HL-60 (cell line): ENCODE measurements around the gene KRTAP10-7.

ENCODE experiments used
- DNase-seq, 2 experiments: peaks; one replicate each; pipeline ENCODE4 v3.0.0-alpha.2; 2010 to 2020; ENCODE audit warnings: low read depth in 1 of 2, low spot score in 1 of 2
- H3K27ac ChIP-seq: fragments of 250-450 bp; sonication (Bioruptor Pico); replicated peaks from 2 replicates; pipeline ENCODE4 v1.5.1; 2020; ENCODE audit warnings: mild to moderate bottlenecking, moderate library complexity
- H3K27me3 ChIP-seq: fragments of 250-450 bp; sonication (Bioruptor Pico); 2 replicates; pipeline ENCODE4 v1.5.1; 2021; ENCODE audit warnings: mild to moderate bottlenecking, moderate library complexity; ENCODE audit not compliant: insufficient read depth, poor library complexity, severe bottlenecking
- H3K4me3 ChIP-seq: replicated peaks from 2 replicates; pipeline ENCODE4 v1.5.1; 2011; ENCODE audit warnings: mild to moderate bottlenecking, control low read depth, low read length; ENCODE audit not compliant: insufficient read depth
- GABPA ChIP-seq: IDR thresholded peaks from 2 replicates; pipeline ENCODE4 v1.6.1; 2012; ENCODE audit warnings: low read depth
- POLR2AphosphoS5 ChIP-seq: IDR thresholded peaks from 2 replicates; pipeline ENCODE4 v1.6.1; 2012; ENCODE audit warnings: low read depth
- SPI1 ChIP-seq: IDR thresholded peaks from 2 replicates; pipeline ENCODE4 v1.6.1; 2012; ENCODE audit warnings: low read depth, mild to moderate bottlenecking, borderline replicate concordance
- TF ChIP-seq, protein P1 (sequence below): IDR thresholded peaks from one replicate; pipeline ENCODE4 v1.5.1; 2011; ENCODE audit warnings: low read length, control low read depth, inconsistent platforms; ENCODE audit not compliant: insufficient read depth
- TF ChIP-seq, protein P2 (sequence below): IDR thresholded peaks from 2 replicates; pipeline ENCODE4 v1.6.1; 2012; ENCODE audit warnings: low read depth; ENCODE audit not compliant: insufficient replicate concordance

Gene KRTAP10-7

DNA sequence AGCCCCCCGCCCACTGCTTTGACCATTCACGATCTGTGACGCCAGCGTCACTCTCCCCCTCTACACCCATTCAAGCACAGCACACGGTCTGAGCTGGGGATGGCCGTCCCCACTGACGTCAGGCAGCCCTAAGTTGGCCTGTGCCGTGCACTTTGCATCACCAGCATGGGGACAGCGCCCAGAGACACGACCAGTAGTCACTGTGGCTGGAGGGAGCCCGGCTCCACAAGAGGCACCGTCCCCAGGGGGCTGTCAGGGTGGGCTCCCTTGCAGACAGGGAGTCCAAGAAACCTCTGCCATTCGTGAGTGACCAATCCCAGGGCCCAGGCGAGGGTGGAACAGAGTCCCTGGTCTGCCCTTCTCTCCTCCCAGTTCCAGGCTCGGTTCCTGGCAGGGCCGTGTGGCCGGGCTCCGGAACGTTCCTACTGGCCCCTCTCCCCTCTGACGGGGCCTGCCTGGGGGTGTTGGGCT, 13.8 kb downstream of the KRTAP10-7 start:
- no peak for DNase-seq
- H3K27me3 ChIP-seq: no peaks in the 10 kb centered on the region
- TF ChIP-seq, protein P1, sequence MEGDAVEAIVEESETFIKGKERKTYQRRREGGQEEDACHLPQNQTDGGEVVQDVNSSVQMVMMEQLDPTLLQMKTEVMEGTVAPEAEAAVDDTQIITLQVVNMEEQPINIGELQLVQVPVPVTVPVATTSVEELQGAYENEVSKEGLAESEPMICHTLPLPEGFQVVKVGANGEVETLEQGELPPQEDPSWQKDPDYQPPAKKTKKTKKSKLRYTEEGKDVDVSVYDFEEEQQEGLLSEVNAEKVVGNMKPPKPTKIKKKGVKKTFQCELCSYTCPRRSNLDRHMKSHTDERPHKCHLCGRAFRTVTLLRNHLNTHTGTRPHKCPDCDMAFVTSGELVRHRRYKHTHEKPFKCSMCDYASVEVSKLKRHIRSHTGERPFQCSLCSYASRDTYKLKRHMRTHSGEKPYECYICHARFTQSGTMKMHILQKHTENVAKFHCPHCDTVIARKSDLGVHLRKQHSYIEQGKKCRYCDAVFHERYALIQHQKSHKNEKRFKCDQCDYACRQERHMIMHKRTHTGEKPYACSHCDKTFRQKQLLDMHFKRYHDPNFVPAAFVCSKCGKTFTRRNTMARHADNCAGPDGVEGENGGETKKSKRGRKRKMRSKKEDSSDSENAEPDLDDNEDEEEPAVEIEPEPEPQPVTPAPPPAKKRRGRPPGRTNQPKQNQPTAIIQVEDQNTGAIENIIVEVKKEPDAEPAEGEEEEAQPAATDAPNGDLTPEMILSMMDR: no peak
- H3K27ac ChIP-seq: no peak overlapping the region
- no peak overlapping the region for H3K4me3 ChIP-seq

DNA sequence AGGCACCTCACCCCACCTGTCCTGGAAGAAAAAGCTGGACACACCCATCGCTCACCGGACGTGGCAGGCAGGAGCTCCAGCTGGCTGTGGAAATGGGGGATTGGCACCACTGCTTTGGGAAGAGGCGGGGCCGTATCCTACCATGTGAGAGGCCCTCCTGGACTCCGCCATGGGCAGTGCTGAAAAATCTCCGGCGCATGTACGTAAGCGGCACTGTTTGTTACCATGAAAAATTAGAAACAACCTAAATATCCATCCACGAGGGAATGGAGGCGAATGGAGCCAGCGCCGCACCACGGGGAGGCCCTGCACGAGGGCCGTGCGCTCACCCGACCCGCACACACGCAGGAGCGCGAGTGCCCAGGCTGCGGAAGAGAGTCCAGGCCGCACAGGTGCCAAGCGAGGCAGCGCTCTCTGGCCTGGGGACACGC, 14.6 kb downstream of the KRTAP10-7 start:
- Histone ChIP-seq H3K4me3 (no peak overlapping the region), H3K27me3 (no peaks in the 10 kb centered on the region), H3K27ac (no peak overlapping the region)
- no peak for DNase-seq
- TF ChIP-seq, protein P1: no peak
- TF ChIP-seq GABPA (no peak), SPI1 (no peak), POLR2AphosphoS5 (no peak)
- TF ChIP-seq, protein P2, sequence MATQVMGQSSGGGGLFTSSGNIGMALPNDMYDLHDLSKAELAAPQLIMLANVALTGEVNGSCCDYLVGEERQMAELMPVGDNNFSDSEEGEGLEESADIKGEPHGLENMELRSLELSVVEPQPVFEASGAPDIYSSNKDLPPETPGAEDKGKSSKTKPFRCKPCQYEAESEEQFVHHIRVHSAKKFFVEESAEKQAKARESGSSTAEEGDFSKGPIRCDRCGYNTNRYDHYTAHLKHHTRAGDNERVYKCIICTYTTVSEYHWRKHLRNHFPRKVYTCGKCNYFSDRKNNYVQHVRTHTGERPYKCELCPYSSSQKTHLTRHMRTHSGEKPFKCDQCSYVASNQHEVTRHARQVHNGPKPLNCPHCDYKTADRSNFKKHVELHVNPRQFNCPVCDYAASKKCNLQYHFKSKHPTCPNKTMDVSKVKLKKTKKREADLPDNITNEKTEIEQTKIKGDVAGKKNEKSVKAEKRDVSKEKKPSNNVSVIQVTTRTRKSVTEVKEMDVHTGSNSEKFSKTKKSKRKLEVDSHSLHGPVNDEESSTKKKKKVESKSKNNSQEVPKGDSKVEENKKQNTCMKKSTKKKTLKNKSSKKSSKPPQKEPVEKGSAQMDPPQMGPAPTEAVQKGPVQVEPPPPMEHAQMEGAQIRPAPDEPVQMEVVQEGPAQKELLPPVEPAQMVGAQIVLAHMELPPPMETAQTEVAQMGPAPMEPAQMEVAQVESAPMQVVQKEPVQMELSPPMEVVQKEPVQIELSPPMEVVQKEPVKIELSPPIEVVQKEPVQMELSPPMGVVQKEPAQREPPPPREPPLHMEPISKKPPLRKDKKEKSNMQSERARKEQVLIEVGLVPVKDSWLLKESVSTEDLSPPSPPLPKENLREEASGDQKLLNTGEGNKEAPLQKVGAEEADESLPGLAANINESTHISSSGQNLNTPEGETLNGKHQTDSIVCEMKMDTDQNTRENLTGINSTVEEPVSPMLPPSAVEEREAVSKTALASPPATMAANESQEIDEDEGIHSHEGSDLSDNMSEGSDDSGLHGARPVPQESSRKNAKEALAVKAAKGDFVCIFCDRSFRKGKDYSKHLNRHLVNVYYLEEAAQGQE: no peak

DNA sequence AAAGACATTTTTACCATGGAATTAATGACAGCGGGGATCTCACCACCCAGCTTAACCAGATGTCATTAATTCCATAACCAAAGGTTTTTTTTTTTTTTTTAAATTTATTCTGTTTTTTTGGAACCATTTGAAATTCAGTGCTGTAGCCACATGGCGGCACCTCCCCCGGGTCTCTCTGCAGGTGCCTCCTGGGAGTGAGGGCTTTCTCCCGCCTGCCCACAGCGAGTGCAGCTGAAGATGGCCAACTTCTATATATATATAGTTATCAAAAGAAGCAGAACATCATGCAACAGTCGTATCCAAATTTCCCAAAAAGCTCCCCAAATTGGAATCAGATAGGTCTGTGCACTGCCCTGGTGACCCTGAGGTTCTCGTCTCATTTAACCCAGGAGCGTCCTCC, 15.1 kb downstream of the KRTAP10-7 start:
- no peak overlapping the region for H3K27ac ChIP-seq
- DNase-seq: no peak
- no peak overlapping the region for H3K4me3 ChIP-seq
- no peaks in the 10 kb centered on the region for H3K27me3 ChIP-seq
- TF ChIP-seq, protein P2: no peak
- TF ChIP-seq SPI1 (no peak), GABPA (no peak), POLR2AphosphoS5 (no peak)
- TF ChIP-seq, protein P1: no peak

DNA sequence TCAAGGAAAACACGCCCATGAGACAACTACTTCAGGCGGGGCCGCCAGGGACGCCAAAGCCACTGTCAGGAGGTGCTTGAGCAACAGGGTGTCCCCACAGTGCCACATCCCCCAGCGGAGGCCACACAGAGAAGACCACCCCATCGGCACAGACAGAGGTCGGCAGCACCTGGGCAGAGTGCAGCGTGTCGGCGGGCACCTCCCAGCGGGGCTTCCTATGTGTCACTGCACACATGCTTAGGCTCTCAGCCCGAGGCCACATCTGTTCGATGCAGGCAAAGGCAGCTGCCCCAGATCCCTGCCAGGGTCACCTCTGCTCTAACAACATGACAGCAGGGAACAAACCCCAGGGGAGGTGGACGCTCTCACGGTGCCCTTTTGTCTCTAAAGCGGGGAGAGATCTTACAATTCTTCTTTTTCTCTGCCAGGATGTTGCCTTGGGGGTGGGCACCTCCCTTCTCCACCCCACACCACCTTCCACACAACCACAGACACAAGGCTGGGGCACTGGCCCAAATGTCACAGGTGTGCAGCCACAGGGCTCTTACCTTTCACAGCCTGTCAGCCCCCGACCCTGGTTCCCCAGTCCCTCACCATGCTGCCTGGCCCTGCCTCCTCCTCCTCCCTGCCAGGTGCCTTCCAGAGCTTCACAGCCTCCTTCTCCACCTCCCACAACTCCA, 15.7 kb downstream of the KRTAP10-7 start:
- Histone ChIP-seq H3K27me3 (no peaks in the 10 kb centered on the region), H3K4me3 (no peak overlapping the region), H3K27ac (no peak overlapping the region)
- TF ChIP-seq GABPA (no peak), POLR2AphosphoS5 (no peak), SPI1 (no peak)
- TF ChIP-seq, protein P1: no peak
- TF ChIP-seq, protein P2: no peak
- DNase-seq: no peak
